GM23338 (cell line): ENCODE measurements around the gene HRH2.

Experiments used
- EZH2 ChIP-seq: fragments of 200-600 bp; sonication (generic); IDR thresholded peaks from one replicate; pipeline ENCODE4 v1.8.0; 2017; ENCODE audit warnings: antibody characterized with exemption, mild to moderate bottlenecking, low read depth; ENCODE audit not compliant: unreplicated experiment
- REST ChIP-seq: IDR thresholded peaks from one replicate; pipeline ENCODE4 v1.6.1; 2018; ENCODE audit warnings: antibody characterized with exemption; ENCODE audit not compliant: unreplicated experiment

GRCh38 chr5:175678074-175678473 lies 20.2 kb downstream of the HRH2 start:
- no peak for TF ChIP-seq EZH2
- TF ChIP-seq REST: no peak
